Testis (tissue), 3 donors: ENCODE data around the gene CTDP1. TPM values are rescaled to one million over a fixed set of nuclear protein-coding genes. Genes with fewer than 3 reads are reported as not detected.

Experiments
- DNase-seq: peaks from one replicate; pipeline ENCODE4 v3.0.0-alpha.2; 2019
- H3K27ac ChIP-seq, 2 donors: fragments of 200-600 bp; sonication (generic); one replicate each; pipeline ENCODE4 v1.5.1; 2019
- H3K27me3 ChIP-seq: fragments of 200-600 bp; sonication (generic); one replicate; pipeline ENCODE4 v1.5.1; 2019
- H3K36me3 ChIP-seq: fragments of 200-600 bp; sonication (generic); one replicate; pipeline ENCODE4 v1.5.1; 2017; ENCODE audit warnings: low read depth; ENCODE audit errors: missing control alignments
- H3K4me1 ChIP-seq: fragments of 200-600 bp; sonication (generic); one replicate; pipeline ENCODE4 v1.5.1; 2019
- H3K4me3 ChIP-seq, 2 donors: fragments of 200-600 bp; sonication (generic); one replicate each; pipeline ENCODE4 v1.5.1; 2017 to 2019
- H3K9me3 ChIP-seq: fragments of 200-600 bp; sonication (generic); one replicate; pipeline ENCODE4 v1.5.1; 2017
- CTCF ChIP-seq, 3 experiments: fragments of 450-650 bp in 2 of 3; fragments of 200-600 bp in 1 of 3; sonication (generic) in 1 of 3; IDR thresholded peaks; one replicate each; pipeline ENCODE4 v1.5.1; 2016 to 2019; ENCODE audit warnings: antibody characterized with exemption in 3 of 3, mild to moderate bottlenecking in 2 of 3, moderate library complexity in 1 of 3
- POLR2A ChIP-seq: fragments of 450-650 bp; IDR thresholded peaks from one replicate; pipeline ENCODE4 v1.6.1; 2017; ENCODE audit warnings: antibody characterized with exemption, mild to moderate bottlenecking, moderate library complexity
- WGBS, 2 donors: methylation state at CpG; one replicate each; pipeline ENCODE4 v1.1.5; 2018; 5-methylcytosine and 5-hydroxymethylcytosine counted together
- intact Hi-C: fragments of 100-400 bp; cut with DNase I; formaldehyde crosslinking; loops from one replicate; pipeline ENCODE4 v1.15.1; 2023; ENCODE audit warnings: low total_unique reads
- polyA plus RNA-seq: library from polyadenylated mRNA; stranded (reverse); fragments of 350-450 nt; fragmentation: Illumina TruSeq; extraction: RNeasy Lipid Tissue Mini Kit (QIAGEN cat#74804); gene quantifications from one replicate; pipeline ENCODE4 v1.2.3, GENCODE V29; 2014; ENCODE audit warnings: low read depth, low replicate concordance; ENCODE audit not compliant: insufficient read depth
- total RNA-seq, 2 donors: library from RNA; depleted of rRNA; stranded (reverse); fragments of >200 nt; gene quantifications; one replicate each; pipeline ENCODE4 v1.2.3, GENCODE V29; 2016

CTDP1 gene
- total and polyA plus RNA-seq, 3 donors from 2014 or later: 41.0 to 51.0 (median 47.2) TPM

- Histone ChIP-seq H3K9me3 (no peaks in the 10 kb centered on the region), H3K36me3 (no peaks in the 10 kb centered on the region), H3K27ac (no peak overlapping the region), H3K4me1 (no peaks in the 10 kb centered on the region), H3K27me3 (no peaks in the 10 kb centered on the region), H3K4me3 (no peak overlapping the region)
- no peak for TF ChIP-seq POLR2A
- no peak for TF ChIP-seq CTCF (IDR thresholded peaks at IDR 0.05)
- WGBS, 2 donors: 65 to 73% methylated on average over 31 to 38 of the region's 38 CpGs
- intact Hi-C loops: no loop called here
- DNase-seq: no peak
Measured at GRCh38 chr18:79772108-79772864, 92.7 kb downstream of the CTDP1 start.

GRCh38 chr18:79772865-79773696 is 93.5 kb downstream of the CTDP1 start:
- no peak for TF ChIP-seq CTCF (IDR thresholded peaks at IDR 0.05)
- no peak for TF ChIP-seq POLR2A
- no peaks in the 10 kb centered on the region for H3K27me3 ChIP-seq
- intact Hi-C loops: no loop called here
- H3K36me3 ChIP-seq: no peaks in the 10 kb centered on the region
- H3K27ac ChIP-seq: no peak overlapping the region
- no peak for DNase-seq
- no peaks in the 10 kb centered on the region for H3K4me1 ChIP-seq
- H3K4me3 ChIP-seq: no peak overlapping the region
- 94 to 95% methylated on average over 30 of the region's 31 CpGs for WGBS, 2 donors
- H3K9me3 ChIP-seq: no peaks in the 10 kb centered on the region

- TF ChIP-seq CTCF (IDR thresholded peaks at IDR 0.05): no peak
- no peak for TF ChIP-seq POLR2A
- intact Hi-C loops: no loop called here
- H3K27ac ChIP-seq: no peak overlapping the region
- no peak overlapping the region for H3K4me3 ChIP-seq
- no peaks in the 10 kb centered on the region for H3K27me3 ChIP-seq
- no peaks in the 10 kb centered on the region for H3K36me3 ChIP-seq
- no peak for DNase-seq
- H3K9me3 ChIP-seq: no peaks in the 10 kb centered on the region
- H3K4me1 ChIP-seq: no peaks in the 10 kb centered on the region
- WGBS, 2 donors: 71 to 80% methylated on average over 11 to 18 of the region's 18 CpGs
Measured at GRCh38 chr18:79774111-79774510, 94.5 kb downstream of the CTDP1 start.

GRCh38 chr18:79775441-79776221 is 96.0 kb downstream of the CTDP1 start:
- Histone ChIP-seq H3K4me1 (no peaks in the 10 kb centered on the region), H3K36me3 (no peaks in the 10 kb centered on the region), H3K4me3 (no peak overlapping the region), H3K9me3 (no peaks in the 10 kb centered on the region), H3K27ac (no peak overlapping the region), H3K27me3 (no peaks in the 10 kb centered on the region)
- WGBS, 2 donors: 83 to 90% methylated on average over 25 to 35 of the region's 35 CpGs
- TF ChIP-seq CTCF (IDR thresholded peaks at IDR 0.05) (no peak), POLR2A (no peak)
- intact Hi-C loops: no loop called here
- no peak for DNase-seq
